ENCODE data around the gene AKAP6. TPM values are rescaled to one million over a fixed set of nuclear protein-coding genes. Genes with fewer than 3 reads are reported as not detected.

AKAP6 gene
- total and polyA plus RNA-seq, 10 of the 15 experiments (the other 5 are each of a cell fraction or from before 2014, with no cell fraction given) = 0.35 to 5.9 (median 2.2) TPM

DNA sequence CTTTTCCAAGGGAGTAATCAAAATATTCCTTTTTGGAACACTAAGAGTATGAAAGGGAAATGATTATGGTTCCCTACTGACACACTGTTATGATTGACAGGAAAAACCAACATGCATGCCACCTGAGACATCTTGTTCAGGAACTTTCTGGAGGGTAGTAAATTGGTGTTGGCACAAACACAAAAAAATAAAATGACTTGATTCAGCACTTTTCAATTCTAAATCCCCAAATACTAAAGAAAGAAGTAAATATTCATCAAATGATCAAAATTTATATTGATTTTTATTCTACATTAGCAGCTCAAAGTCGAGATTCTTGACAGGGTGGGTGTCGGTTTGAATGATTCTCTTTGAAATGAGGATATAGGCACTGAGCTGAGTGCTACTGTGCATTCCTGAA lies 338.2 kb downstream of the AKAP6 start:
- H3K9me3 ChIP-seq (replicated peaks; ENCODE audit: control insufficient read depth, insufficient read depth, low read length) = no peaks in the 10 kb centered on the region
- no TSS peak for BruUV-seq (replicated peaks)
- in situ Hi-C loops (cut with MboI) = no loop called here
- H3K27me3 ChIP-seq (replicated peaks in 1 of 2; ENCODE audit: control insufficient read depth in 2 of 2, insufficient read depth in 2 of 2, low read length in 1 of 2) = no peaks in the 10 kb centered on the region
- no peak overlapping the region for H3K9ac ChIP-seq (ENCODE audit: control insufficient read depth, insufficient read depth, low read length)
- SMC1A ChIA-PET (ENCODE audit: uncharacterized antibody, unreplicated experiment) = no interaction called here
- no peak overlapping the region for H3K27ac ChIP-seq (ENCODE audit: control insufficient read depth, insufficient read depth)
- ATAC-seq = no peak
- no peaks in the 10 kb centered on the region for H3K36me3 ChIP-seq (ENCODE audit: control insufficient read depth in 2 of 2, insufficient read depth in 2 of 2, low read length in 1 of 2)
- H3K4me2 ChIP-seq (ENCODE audit: control insufficient read depth, insufficient read depth) = no peak overlapping the region
- RAD21 ChIA-PET (ENCODE audit: unreplicated experiment) = no interaction called here
- FAIRE-seq = no peak
- WGBS (ENCODE audit: insufficient coverage, insufficient replicate concordance, low lambda C conversion rate, missing lambda C conversion rate) = 29% methylated on average over 2 of the region's 2 CpGs
- no peak overlapping the region for H3K4me3 ChIP-seq
- no peak for DNase-seq (ENCODE audit: low read depth, low spot score)
- intact Hi-C loops (cut with micrococcal nuclease; ENCODE audit: unreplicated experiment) = no loop called here
- POLR2A ChIA-PET = no interaction called here
- no peak overlapping the region for H2AFZ ChIP-seq (ENCODE audit: control insufficient read depth, low read depth, low read length)
- H3K4me1 ChIP-seq (ENCODE audit: control insufficient read depth, insufficient read depth, low read length) = no peaks in the 10 kb centered on the region
- TF ChIP-seq, protein P1, sequence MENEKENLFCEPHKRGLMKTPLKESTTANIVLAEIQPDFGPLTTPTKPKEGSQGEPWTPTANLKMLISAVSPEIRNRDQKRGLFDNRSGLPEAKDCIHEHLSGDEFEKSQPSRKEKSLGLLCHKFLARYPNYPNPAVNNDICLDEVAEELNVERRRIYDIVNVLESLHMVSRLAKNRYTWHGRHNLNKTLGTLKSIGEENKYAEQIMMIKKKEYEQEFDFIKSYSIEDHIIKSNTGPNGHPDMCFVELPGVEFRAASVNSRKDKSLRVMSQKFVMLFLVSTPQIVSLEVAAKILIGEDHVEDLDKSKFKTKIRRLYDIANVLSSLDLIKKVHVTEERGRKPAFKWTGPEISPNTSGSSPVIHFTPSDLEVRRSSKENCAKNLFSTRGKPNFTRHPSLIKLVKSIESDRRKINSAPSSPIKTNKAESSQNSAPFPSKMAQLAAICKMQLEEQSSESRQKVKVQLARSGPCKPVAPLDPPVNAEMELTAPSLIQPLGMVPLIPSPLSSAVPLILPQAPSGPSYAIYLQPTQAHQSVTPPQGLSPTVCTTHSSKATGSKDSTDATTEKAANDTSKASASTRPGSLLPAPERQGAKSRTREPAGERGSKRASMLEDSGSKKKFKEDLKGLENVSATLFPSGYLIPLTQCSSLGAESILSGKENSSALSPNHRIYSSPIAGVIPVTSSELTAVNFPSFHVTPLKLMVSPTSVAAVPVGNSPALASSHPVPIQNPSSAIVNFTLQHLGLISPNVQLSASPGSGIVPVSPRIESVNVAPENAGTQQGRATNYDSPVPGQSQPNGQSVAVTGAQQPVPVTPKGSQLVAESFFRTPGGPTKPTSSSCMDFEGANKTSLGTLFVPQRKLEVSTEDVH (IDR thresholded peaks at IDR 0.05; ENCODE audit: low read depth, partially characterized antibody) = no peak
- TF ChIP-seq CREM (IDR thresholded peaks at IDR 0.05; ENCODE audit: low read depth) (no peak), FOXM1 (IDR thresholded peaks at IDR 0.05; ENCODE audit: low read depth, low read length) (no peak), IKZF1 (conservative IDR thresholded peaks at IDR 0.05) (no peak), PAX8 (IDR thresholded peaks at IDR 0.05) (no peak), SIN3A (IDR thresholded peaks at IDR 0.05; ENCODE audit: low read depth, low read length) (no peak)
- TF ChIP-seq, protein P2, sequence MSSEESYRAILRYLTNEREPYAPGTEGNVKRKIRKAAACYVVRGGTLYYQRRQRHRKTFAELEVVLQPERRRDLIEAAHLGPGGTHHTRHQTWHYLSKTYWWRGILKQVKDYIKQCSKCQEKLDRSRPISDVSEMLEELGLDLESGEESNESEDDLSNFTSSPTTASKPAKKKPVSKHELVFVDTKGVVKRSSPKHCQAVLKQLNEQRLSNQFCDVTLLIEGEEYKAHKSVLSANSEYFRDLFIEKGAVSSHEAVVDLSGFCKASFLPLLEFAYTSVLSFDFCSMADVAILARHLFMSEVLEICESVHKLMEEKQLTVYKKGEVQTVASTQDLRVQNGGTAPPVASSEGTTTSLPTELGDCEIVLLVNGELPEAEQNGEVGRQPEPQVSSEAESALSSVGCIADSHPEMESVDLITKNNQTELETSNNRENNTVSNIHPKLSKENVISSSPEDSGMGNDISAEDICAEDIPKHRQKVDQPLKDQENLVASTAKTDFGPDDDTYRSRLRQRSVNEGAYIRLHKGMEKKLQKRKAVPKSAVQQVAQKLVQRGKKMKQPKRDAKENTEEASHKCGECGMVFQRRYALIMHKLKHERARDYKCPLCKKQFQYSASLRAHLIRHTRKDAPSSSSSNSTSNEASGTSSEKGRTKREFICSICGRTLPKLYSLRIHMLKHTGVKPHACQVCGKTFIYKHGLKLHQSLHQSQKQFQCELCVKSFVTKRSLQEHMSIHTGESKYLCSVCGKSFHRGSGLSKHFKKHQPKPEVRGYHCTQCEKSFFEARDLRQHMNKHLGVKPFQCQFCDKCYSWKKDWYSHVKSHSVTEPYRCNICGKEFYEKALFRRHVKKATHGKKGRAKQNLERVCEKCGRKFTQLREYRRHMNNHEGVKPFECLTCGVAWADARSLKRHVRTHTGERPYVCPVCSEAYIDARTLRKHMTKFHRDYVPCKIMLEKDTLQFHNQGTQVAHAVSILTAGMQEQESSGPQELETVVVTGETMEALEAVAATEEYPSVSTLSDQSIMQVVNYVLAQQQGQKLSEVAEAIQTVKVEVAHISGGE (CRISPR knock-in tag; IDR thresholded peaks at IDR 0.05) = no peak
- TF ChIP-seq, protein P3, sequence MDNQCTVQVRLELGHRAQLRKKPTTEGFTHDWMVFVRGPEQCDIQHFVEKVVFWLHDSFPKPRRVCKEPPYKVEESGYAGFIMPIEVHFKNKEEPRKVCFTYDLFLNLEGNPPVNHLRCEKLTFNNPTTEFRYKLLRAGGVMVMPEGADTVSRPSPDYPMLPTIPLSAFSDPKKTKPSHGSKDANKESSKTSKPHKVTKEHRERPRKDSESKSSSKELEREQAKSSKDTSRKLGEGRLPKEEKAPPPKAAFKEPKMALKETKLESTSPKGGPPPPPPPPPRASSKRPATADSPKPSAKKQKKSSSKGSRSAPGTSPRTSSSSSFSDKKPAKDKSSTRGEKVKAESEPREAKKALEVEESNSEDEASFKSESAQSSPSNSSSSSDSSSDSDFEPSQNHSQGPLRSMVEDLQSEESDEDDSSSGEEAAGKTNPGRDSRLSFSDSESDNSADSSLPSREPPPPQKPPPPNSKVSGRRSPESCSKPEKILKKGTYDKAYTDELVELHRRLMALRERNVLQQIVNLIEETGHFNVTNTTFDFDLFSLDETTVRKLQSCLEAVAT (IDR thresholded peaks at IDR 0.05) = no peak
- H4K20me1 ChIP-seq (ENCODE audit: control insufficient read depth, insufficient read depth) = no peaks in the 10 kb centered on the region
- CTCF ChIA-PET = no interaction called here
- no peaks in the 10 kb centered on the region for H3K79me2 ChIP-seq (ENCODE audit: control insufficient read depth, insufficient read depth, low read length)
